ENCODE data around the gene GRAMD1C.

GRAMD1C gene

GRCh38 chr3:113954091-113954685, 115.6 kb downstream of the GRAMD1C start:
- DNase-seq, result no peak

GRCh38 chr3:113963879-113964278, 125.3 kb downstream of the GRAMD1C start:
- DNase-seq, result no peak

GRCh38 chr3:113966172-113966571, 127.6 kb downstream of the GRAMD1C start:
- no peak for DNase-seq

GRCh38 chr3:113968986-113969385, 130.4 kb downstream of the GRAMD1C start:
- peak; percentile 22 for DNase-seq

GRCh38 chr3:113977822-113978221, 139.2 kb downstream of the GRAMD1C start:
- DNase-seq, result no peak

- no peak for DNase-seq
These were observed 141.3 kb downstream of the GRAMD1C start for GRCh38 chr3:113979916-113980315.

GRCh38 chr3:113981803-113982202, 143.2 kb downstream of the GRAMD1C start:
- no peak for DNase-seq

GRCh38 chr3:113983544-113983943, 145.0 kb downstream of the GRAMD1C start:
- DNase-seq, result no peak

GRCh38 chr3:113985541-113985940, 147.0 kb downstream of the GRAMD1C start:
- DNase-seq, result no peak

Measured in NCI-H2029 treated with DMSO at 0.1 percent for 48 hours (cell line).